SK-N-SH (cell line): ENCODE data around the gene RBBP8NL. TPM values are rescaled to one million over a fixed set of nuclear protein-coding genes. Genes with fewer than 3 reads are reported as not detected.

Experiments used
- CTCF ChIA-PET: fragments of 300-600, 350-600 bp; formaldehyde crosslinking; extraction: SDS; loops from one replicate; lab custom pipeline; 2021; lab: Yijun Ruan, JAX
- POLR2A ChIA-PET: fragments of 350-600 bp; sonication (Branson Sonifier 250); formaldehyde crosslinking; extraction: SDS; loops from one replicate; lab custom pipeline; 2020; ENCODE audit warnings: antibody characterized with exemption, inconsistent platforms; lab: Yijun Ruan, JAX
- DNase-seq: peaks from one replicate; pipeline ENCODE4 v3.0.0; 2012
- H2AFZ ChIP-seq: fragments of 200-600 bp; sonication (generic); 2 replicates; pipeline ENCODE4 v1.8.1; 2016; ENCODE audit warnings: antibody characterized with exemption, mild to moderate bottlenecking, low read depth
- H3F3A ChIP-seq: fragments of 200-600 bp; sonication (generic); replicated peaks from 2 replicates; pipeline ENCODE3; 2016; ENCODE audit warnings: antibody characterized with exemption, mild to moderate bottlenecking; ENCODE audit not compliant: insufficient read depth
- H3K27ac ChIP-seq, 2 experiments: fragments of 200-500 bp in 1 of 2; fragments of 200-600 bp in 1 of 2; sonication (Bioruptor generic) in 1 of 2; sonication (generic), shearing (Covaris generic) in 1 of 2; 2 replicates each; pipeline versions ENCODE4 v1.5.1 to v1.6.1; 2014 to 2016; ENCODE audit warnings: low read depth in 2 of 2, inconsistent platforms in 1 of 2, low read length in 1 of 2, mild to moderate bottlenecking in 1 of 2, mixed read lengths in 1 of 2
- H3K27me3 ChIP-seq: fragments of 200-600 bp; sonication (generic), shearing (Covaris generic); 2 replicates; pipeline ENCODE4 v1.6.1; 2016; ENCODE audit warnings: mixed run types; ENCODE audit not compliant: insufficient read depth
- H3K36me3 ChIP-seq, 2 experiments: fragments of 200-500 bp in 1 of 2; fragments of 200-600 bp in 1 of 2; sonication (Bioruptor generic) in 1 of 2; sonication (generic) in 1 of 2; replicated peaks in 1 of 2; 2 replicates each; pipeline versions ENCODE3 to v1.5.1; 2014 to 2016; ENCODE audit warnings: low read length in 1 of 2, mild to moderate bottlenecking in 1 of 2; ENCODE audit not compliant: insufficient read depth in 2 of 2, control insufficient read depth in 1 of 2
- H3K4me1 ChIP-seq, 2 experiments: fragments of 200-500 bp in 1 of 2; fragments of 200-600 bp in 1 of 2; sonication (Bioruptor generic) in 1 of 2; sonication (generic), shearing (Covaris generic) in 1 of 2; 2 replicates each; pipeline versions ENCODE4 v1.5.1 to v1.6.1; 2014 to 2016; ENCODE audit warnings: low read depth in 1 of 2, low read length in 1 of 2, mixed run types in 1 of 2; ENCODE audit not compliant: insufficient read depth in 2 of 2, control insufficient read depth in 1 of 2
- H3K4me2 ChIP-seq: fragments of 200-600 bp; sonication (generic), shearing (Covaris generic); 2 replicates; pipeline ENCODE4 v1.6.1; 2017; ENCODE audit warnings: mixed run types
- H3K4me3 ChIP-seq, 2 experiments: fragments of 200-500 bp in 1 of 2; fragments of 200-600 bp in 1 of 2; sonication (Bioruptor generic) in 1 of 2; sonication (generic), shearing (Covaris generic) in 1 of 2; 2 replicates each; pipeline versions ENCODE4 v1.5.1 to v1.8.1; 2014 to 2016; ENCODE audit warnings: low read depth in 2 of 2, inconsistent platforms in 1 of 2, low read length in 1 of 2, mild to moderate bottlenecking in 1 of 2, mixed read lengths in 1 of 2, moderate library complexity in 1 of 2
- H3K79me2 ChIP-seq: fragments of 200-600 bp; sonication (generic); 2 replicates; pipeline ENCODE4 v1.8.1; 2017; ENCODE audit warnings: mild to moderate bottlenecking; ENCODE audit not compliant: insufficient read depth
- H3K9ac ChIP-seq: fragments of 200-600 bp; sonication (generic); 2 replicates; pipeline ENCODE4 v1.6.1; 2017; ENCODE audit warnings: mixed run types
- H3K9me2 ChIP-seq: fragments of 200-600 bp; sonication (generic); 2 replicates; pipeline ENCODE4 v1.6.1; 2017; ENCODE audit warnings: mixed run types
- H3K9me3 ChIP-seq: fragments of 200-600 bp; sonication (generic); 2 replicates; pipeline ENCODE4 v1.6.1; 2017; ENCODE audit warnings: mixed run types, mild to moderate bottlenecking, moderate library complexity
- H4K20me1 ChIP-seq: fragments of 200-600 bp; sonication (generic); 2 replicates; pipeline ENCODE4 v1.6.1; 2017; ENCODE audit warnings: mild to moderate bottlenecking, mixed run types; ENCODE audit not compliant: insufficient read depth
- CTCF ChIP-seq: fragments of 200-600 bp; sonication (generic); IDR thresholded peaks from 2 replicates; pipeline ENCODE4 v1.6.1; 2017; ENCODE audit warnings: antibody characterized with exemption, mild to moderate bottlenecking, moderate library complexity
- ELF1 ChIP-seq: IDR thresholded peaks from 2 replicates; pipeline ENCODE4 v1.4.0; 2012
- EP300 ChIP-seq, 2 experiments: IDR thresholded peaks; 2 replicates each; pipeline versions ENCODE4 v1.4.0 to v1.6.1; 2012; ENCODE audit warnings: borderline replicate concordance in 1 of 2, low read depth in 1 of 2, low read length in 1 of 2
- FOXJ3 ChIP-seq: sonication (generic); formaldehyde crosslinking; IDR thresholded peaks from 2 replicates; pipeline ENCODE4 v1.5.1; 2020; ENCODE audit warnings: mild to moderate bottlenecking, missing genetic modification reagents
- FOXM1 ChIP-seq: IDR thresholded peaks from 2 replicates; pipeline ENCODE4 v1.4.0; 2012; ENCODE audit warnings: low read depth, mild to moderate bottlenecking
- GABPA ChIP-seq: IDR thresholded peaks from 2 replicates; pipeline ENCODE4 v1.4.0; 2012; ENCODE audit warnings: low read depth, mild to moderate bottlenecking
- GATA2 ChIP-seq: sonication (generic); formaldehyde crosslinking; IDR thresholded peaks from 2 replicates; pipeline ENCODE4 v1.5.0; 2020; ENCODE audit warnings: mild to moderate bottlenecking, missing genetic modification reagents
- MEF2A ChIP-seq: IDR thresholded peaks from 2 replicates; pipeline ENCODE4 v1.4.0; 2012; ENCODE audit warnings: low read depth, borderline replicate concordance
- MXI1 ChIP-seq: IDR thresholded peaks from 2 replicates; pipeline ENCODE4 v1.6.1; 2012; ENCODE audit warnings: mild to moderate bottlenecking, low read depth, low read length, improper control_type of control experiment
- NFIC ChIP-seq: IDR thresholded peaks from 2 replicates; pipeline ENCODE4 v1.4.0; 2012; ENCODE audit warnings: borderline replicate concordance
- NRF1 ChIP-seq: IDR thresholded peaks from 2 replicates; pipeline ENCODE4 v1.6.1; 2012; ENCODE audit warnings: low read depth, mild to moderate bottlenecking, low read length
- PBX3 ChIP-seq: IDR thresholded peaks from 2 replicates; pipeline ENCODE4; 2012
- POLR2AphosphoS5 ChIP-seq: IDR thresholded peaks from 2 replicates; pipeline ENCODE4 v1.6.1; 2012; ENCODE audit warnings: low read depth, low read length
- RXRA ChIP-seq: IDR thresholded peaks from 2 replicates; pipeline ENCODE4 v1.4.0; 2012; ENCODE audit warnings: low read depth, mild to moderate bottlenecking, borderline replicate concordance
- SMC3 ChIP-seq: IDR thresholded peaks from 2 replicates; pipeline ENCODE4 v1.6.1; 2012; ENCODE audit warnings: low read depth, low read length, improper control_type of control experiment
- TCF12 ChIP-seq: IDR thresholded peaks from 2 replicates; pipeline ENCODE4 v1.4.0; 2012
- TEAD4 ChIP-seq: IDR thresholded peaks from 2 replicates; pipeline ENCODE4 v1.4.0; 2012; ENCODE audit warnings: mild to moderate bottlenecking, borderline replicate concordance; ENCODE audit not compliant: insufficient read depth
- USF1 ChIP-seq: IDR thresholded peaks from 2 replicates; pipeline ENCODE4 v1.4.0; 2012; ENCODE audit warnings: low read depth, borderline replicate concordance
- WGBS: methylation state at CpG from one replicate; pipeline ENCODE4 v1.1.6; 2017; ENCODE audit warnings: low lambda C conversion rate; 5-methylcytosine and 5-hydroxymethylcytosine counted together
- polyA plus RNA-seq, 3 experiments: library from polyadenylated mRNA; depleted of rRNA; stranded (reverse); fragments of >200 nt; gene quantifications; 2 replicates each; pipeline ENCODE4 v1.2.3, GENCODE V29; 2012
- TF ChIP-seq, protein P1 (sequence below): IDR thresholded peaks from 2 replicates; pipeline ENCODE4 v1.6.1; 2012; ENCODE audit warnings: mild to moderate bottlenecking, low read depth, low read length, moderate library complexity
- TF ChIP-seq, protein P2 (sequence below): fragments of 150-350 bp; IDR thresholded peaks from 2 replicates; pipeline ENCODE4 v1.6.1; 2017; ENCODE audit warnings: antibody characterized with exemption, low read length, low read depth, borderline replicate concordance

RBBP8NL gene
- polyA plus RNA-seq, 1 of the 3 experiments (the other 2 are of a cell fraction): not detected

- Histone ChIP-seq H3K9me2 (no peaks in the 10 kb centered on the region), H3K36me3 (no peaks in the 10 kb centered on the region), H3K4me1 (no peaks in the 10 kb centered on the region; a peak in 1 of 4 replicates), H3K9me3 (no peaks in the 10 kb centered on the region), H3K4me3 (no peak overlapping the region), H3K27ac (no peak overlapping the region), H3K9ac (no peak overlapping the region), H3K79me2 (no peaks in the 10 kb centered on the region), H3K27me3 (peaks cover 17% of the 10 kb centered on the region), H2AFZ (no peak overlapping the region), H3K4me2 (no peak overlapping the region), H3F3A (no peaks in the 10 kb centered on the region), H4K20me1 (no peaks in the 10 kb centered on the region)
- peak; percentile 60 for DNase-seq
- WGBS: 36% methylated on average over 14 of the region's 31 CpGs
- ChIA-PET CTCF (interaction anchor here (0.6 to 2.2 kb wide), 4 partner anchors 15 to 71 kb away, joined by 3 to 9 read pairs (median 3); no protein-coding TSS in a partner anchor), POLR2A (no interaction called here)
- TF ChIP-seq NRF1 (no peak), FOXJ3 (CRISPR knock-in tag) (no peak), MXI1 (no peak), GABPA (no peak), TEAD4 (no peak), POLR2AphosphoS5 (no peak), MEF2A (no peak), GATA2 (CRISPR knock-in tag) (no peak), SMC3 (no peak), NFIC (no peak), TCF12 (no peak), EP300 (IDR thresholded peaks at IDR 0.05; ENCODE audit: borderline replicate concordance in 1 of 2, low read depth in 1 of 2, low read length in 1 of 2) (no peak), FOXM1 (no peak), CTCF (no peak), ELF1 (no peak), RXRA (no peak), USF1 (no peak), PBX3 (no peak)
- TF ChIP-seq, protein P1, sequence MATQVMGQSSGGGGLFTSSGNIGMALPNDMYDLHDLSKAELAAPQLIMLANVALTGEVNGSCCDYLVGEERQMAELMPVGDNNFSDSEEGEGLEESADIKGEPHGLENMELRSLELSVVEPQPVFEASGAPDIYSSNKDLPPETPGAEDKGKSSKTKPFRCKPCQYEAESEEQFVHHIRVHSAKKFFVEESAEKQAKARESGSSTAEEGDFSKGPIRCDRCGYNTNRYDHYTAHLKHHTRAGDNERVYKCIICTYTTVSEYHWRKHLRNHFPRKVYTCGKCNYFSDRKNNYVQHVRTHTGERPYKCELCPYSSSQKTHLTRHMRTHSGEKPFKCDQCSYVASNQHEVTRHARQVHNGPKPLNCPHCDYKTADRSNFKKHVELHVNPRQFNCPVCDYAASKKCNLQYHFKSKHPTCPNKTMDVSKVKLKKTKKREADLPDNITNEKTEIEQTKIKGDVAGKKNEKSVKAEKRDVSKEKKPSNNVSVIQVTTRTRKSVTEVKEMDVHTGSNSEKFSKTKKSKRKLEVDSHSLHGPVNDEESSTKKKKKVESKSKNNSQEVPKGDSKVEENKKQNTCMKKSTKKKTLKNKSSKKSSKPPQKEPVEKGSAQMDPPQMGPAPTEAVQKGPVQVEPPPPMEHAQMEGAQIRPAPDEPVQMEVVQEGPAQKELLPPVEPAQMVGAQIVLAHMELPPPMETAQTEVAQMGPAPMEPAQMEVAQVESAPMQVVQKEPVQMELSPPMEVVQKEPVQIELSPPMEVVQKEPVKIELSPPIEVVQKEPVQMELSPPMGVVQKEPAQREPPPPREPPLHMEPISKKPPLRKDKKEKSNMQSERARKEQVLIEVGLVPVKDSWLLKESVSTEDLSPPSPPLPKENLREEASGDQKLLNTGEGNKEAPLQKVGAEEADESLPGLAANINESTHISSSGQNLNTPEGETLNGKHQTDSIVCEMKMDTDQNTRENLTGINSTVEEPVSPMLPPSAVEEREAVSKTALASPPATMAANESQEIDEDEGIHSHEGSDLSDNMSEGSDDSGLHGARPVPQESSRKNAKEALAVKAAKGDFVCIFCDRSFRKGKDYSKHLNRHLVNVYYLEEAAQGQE: no peak
- TF ChIP-seq, protein P2, sequence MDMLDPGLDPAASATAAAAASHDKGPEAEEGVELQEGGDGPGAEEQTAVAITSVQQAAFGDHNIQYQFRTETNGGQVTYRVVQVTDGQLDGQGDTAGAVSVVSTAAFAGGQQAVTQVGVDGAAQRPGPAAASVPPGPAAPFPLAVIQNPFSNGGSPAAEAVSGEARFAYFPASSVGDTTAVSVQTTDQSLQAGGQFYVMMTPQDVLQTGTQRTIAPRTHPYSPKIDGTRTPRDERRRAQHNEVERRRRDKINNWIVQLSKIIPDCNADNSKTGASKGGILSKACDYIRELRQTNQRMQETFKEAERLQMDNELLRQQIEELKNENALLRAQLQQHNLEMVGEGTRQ: no peak
Measured at GRCh38 chr20:62428396-62429295, 1.3 kb upstream of the RBBP8NL start.
